Measurements from ENCODE around the gene MIS18BP1.
"Not testable (repeated sequence)": the region's sequence is repeated elsewhere in the genome, so short reads cannot be mapped to it uniquely, and the experiment has no call there.

MIS18BP1 gene

DNA sequence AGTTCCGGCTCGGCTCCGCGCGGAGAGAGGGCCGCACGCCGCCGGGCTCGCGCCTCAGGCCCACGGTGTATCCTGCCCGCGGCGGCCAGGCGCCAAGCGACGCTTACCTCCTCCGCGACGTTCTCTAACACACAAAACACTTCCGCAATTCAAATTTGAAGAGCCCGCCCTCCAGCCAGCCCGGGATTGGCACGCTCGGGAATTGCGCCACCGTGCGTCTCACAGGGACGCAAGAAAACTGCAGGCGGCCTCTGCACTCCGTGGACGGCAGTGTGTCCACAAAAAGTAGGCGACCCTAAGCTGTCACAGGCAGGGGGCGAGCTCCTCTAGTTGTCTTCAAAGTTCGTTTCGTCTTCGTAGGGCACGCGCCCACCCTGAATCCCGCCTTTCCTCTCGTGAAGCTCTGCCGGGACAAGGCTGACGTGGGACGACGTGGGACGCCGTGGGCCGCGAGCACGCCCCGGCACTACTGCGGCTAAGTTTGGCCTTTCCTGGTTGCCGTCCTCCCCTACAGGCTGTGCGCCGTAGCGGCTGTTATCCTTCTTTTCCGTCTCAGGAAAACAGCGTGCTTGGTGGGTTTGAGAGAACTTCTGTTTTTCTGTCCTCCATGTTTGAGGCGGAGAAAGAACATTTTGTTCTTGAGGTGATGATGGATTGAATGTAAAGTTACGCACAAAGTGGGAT is at the start of gene MIS18BP1:
Gene MIS18BP1, minus strand, starts transcription at position 133 of the 684 bp plus-strand sequence. CDS start 5,916 bp downstream, outside the sequence.
- H3K4me3 ChIP-seq (ENCODE audit: low read length): peak within 1 kb of the TSS; percentile 83
- TF ChIP-seq CTCF (conservative IDR thresholded peaks at IDR 0.05; ENCODE audit: low read depth, low read length): peak; percentile 70
- DNase-seq (ENCODE audit: low read depth): peak; percentile 89

DNA sequence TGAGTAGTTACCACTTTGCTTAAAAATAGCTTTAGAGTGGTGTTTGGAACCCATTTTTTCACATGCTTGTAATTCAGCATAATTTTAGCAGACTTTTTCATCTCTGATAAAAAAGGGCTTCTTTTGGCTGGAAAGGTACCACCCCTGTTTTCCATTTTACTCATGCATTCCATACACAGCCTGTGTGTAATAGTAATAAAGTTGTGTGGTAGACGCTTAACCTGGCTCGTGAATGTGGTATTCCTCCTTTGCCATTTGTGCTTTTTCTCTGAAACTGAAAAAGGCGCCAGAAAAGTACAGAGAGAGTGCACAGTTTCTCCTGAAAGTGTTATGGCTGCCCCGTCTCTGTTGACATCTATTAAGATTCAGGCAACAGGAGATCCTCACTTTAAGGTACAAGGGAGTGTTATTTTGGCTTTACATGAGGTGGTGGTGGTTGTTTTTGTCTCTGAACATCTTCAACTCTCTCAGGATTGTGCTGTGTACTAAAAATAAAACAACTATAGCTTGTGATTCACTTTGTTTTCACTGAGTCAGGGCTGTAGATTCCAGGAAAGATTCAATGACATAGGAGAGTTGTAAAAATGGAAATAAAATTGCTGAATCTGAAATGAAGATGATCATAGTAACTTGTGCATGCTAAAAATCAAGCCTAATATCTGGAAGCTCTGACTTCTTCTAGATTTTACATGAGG is 45.6 kb upstream of the MIS18BP1 start:
- no peak for DNase-seq (ENCODE audit: low read depth)
- TF ChIP-seq CTCF (conservative IDR thresholded peaks at IDR 0.05; ENCODE audit: low read depth, low read length): no peak
- no peak overlapping the region for H3K4me3 ChIP-seq (ENCODE audit: low read length)

- H3K4me3 ChIP-seq (ENCODE audit: low read length); DNase-seq (ENCODE audit: low read depth): not testable (repeated sequence)
Measured at GRCh38 chr14:45294796-45295195, 41.8 kb upstream of the MIS18BP1 start.

GRCh38 chr14:45290547-45290946 is 37.5 kb upstream of the MIS18BP1 start:
- TF ChIP-seq CTCF (conservative IDR thresholded peaks at IDR 0.05; ENCODE audit: low read depth, low read length): no peak
- no peak for DNase-seq (ENCODE audit: low read depth)
- no peak overlapping the region for H3K4me3 ChIP-seq (ENCODE audit: low read length)

DNA sequence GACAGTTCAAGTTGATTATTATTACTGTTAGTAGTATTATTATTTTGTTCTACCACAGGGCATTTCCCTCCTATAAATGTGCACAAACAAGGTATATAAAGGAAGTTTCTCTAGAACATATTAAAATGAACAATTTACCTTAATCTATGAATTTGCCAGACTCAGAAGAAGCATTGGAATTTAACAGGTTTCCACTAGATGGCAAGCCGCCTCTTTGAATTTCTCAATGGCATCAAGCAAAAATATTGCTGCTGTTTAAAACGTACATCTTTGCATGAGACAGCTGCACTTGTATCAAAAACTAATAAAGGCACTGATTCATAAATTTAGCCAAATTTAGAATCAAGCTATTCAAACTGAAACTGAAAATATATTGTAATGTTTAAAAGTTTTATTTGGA is 34.6 kb upstream of the MIS18BP1 start:
- no peak for DNase-seq (ENCODE audit: low read depth)
- peak; percentile 41 for TF ChIP-seq CTCF (conservative IDR thresholded peaks at IDR 0.05; ENCODE audit: low read depth, low read length)
- H3K4me3 ChIP-seq (ENCODE audit: low read length): no peak overlapping the region

GRCh38 chr14:45284802-45285201 is 31.8 kb upstream of the MIS18BP1 start:
- no peak overlapping the region for H3K4me3 ChIP-seq (ENCODE audit: low read length)
- TF ChIP-seq CTCF (conservative IDR thresholded peaks at IDR 0.05; ENCODE audit: low read depth, low read length): peak; percentile 25
- no peak for DNase-seq (ENCODE audit: low read depth)

- H3K4me3 ChIP-seq (ENCODE audit: low read length); DNase-seq (ENCODE audit: low read depth): not testable (repeated sequence)
Measured at GRCh38 chr14:45281731-45282400, 28.9 kb upstream of the MIS18BP1 start.

Measured in retinal pigment epithelial cell (primary cell).